Subcutaneous abdominal adipose tissue (tissue), 5 donors: Measurements from ENCODE around the gene FRMD5.
"Not testable (repeated sequence)": the region's sequence is repeated elsewhere in the genome, so short reads cannot be mapped to it uniquely, and the experiment has no call there.

Source experiments
- H3K27ac ChIP-seq: one replicate; pipeline ENCODE4 v1.7.0; 2013; ENCODE audit warnings: low read depth, mild to moderate bottlenecking, inconsistent platforms, low read length, moderate library complexity
- H3K27me3 ChIP-seq, 5 donors: one replicate each; pipeline ENCODE4 v1.7.0; 2013; ENCODE audit warnings: low read length in 5 of 5, inconsistent platforms in 1 of 5; ENCODE audit not compliant: control insufficient read depth in 5 of 5, insufficient read depth in 4 of 5
- H3K36me3 ChIP-seq, 5 donors: one replicate each; pipeline ENCODE4 v1.7.0; 2013; ENCODE audit warnings: low read length in 5 of 5; ENCODE audit not compliant: control insufficient read depth in 5 of 5, insufficient read depth in 5 of 5
- H3K4me1 ChIP-seq, 5 donors: one replicate each; pipeline ENCODE4 v1.7.0; 2013; ENCODE audit warnings: low read length in 5 of 5, mild to moderate bottlenecking in 3 of 5, moderate library complexity in 1 of 5; ENCODE audit not compliant: control insufficient read depth in 5 of 5, insufficient read depth in 5 of 5
- H3K4me3 ChIP-seq, 5 donors: one replicate each; pipeline ENCODE4 v1.7.0; 2013; ENCODE audit warnings: low read length in 5 of 5, low read depth in 1 of 5
- H3K9ac ChIP-seq, 5 donors: one replicate each; pipeline ENCODE4 v1.7.0; 2013; ENCODE audit warnings: low read length in 5 of 5, mild to moderate bottlenecking in 4 of 5, moderate library complexity in 3 of 5
- H3K9me3 ChIP-seq, 5 donors: one replicate each; pipeline ENCODE4 v1.7.0; 2013; ENCODE audit warnings: low read length in 5 of 5; ENCODE audit not compliant: control insufficient read depth in 5 of 5
- donor health status: healthy.
- donor health status: healthy.
- donor health status: healthy.
- donor health status: healthy.
- donor health status: healthy.

FRMD5 gene

DNA sequence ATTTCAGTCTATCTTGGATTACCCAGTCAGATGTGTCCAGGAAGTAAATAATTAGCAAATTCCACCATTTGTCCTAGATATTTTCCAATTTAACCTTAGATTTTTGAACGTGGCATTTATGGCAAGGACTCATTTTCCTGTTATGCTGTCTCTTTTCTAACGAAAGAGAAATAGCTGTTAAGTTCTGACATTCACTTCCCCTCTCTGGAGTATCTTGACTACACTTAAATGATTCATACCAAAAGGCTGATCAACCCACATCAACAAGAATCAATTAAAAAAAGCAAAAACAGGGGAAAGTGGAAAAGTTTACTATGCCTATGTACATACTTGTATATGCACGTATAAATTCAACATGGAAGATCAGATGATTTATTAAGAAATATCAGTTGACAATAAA is 149.9 kb downstream of the FRMD5 start:
- Histone ChIP-seq H3K9ac (no peak overlapping the region), H3K9me3 (no peaks in the 10 kb centered on the region), H3K4me1 (peaks cover 0 to 3% (median 0%) of the 10 kb centered on the region in 5 donors), H3K4me3 (no peak overlapping the region), H3K36me3 (no peaks in the 10 kb centered on the region), H3K27ac (no peak overlapping the region), H3K27me3 (no peaks in the 10 kb centered on the region)

DNA sequence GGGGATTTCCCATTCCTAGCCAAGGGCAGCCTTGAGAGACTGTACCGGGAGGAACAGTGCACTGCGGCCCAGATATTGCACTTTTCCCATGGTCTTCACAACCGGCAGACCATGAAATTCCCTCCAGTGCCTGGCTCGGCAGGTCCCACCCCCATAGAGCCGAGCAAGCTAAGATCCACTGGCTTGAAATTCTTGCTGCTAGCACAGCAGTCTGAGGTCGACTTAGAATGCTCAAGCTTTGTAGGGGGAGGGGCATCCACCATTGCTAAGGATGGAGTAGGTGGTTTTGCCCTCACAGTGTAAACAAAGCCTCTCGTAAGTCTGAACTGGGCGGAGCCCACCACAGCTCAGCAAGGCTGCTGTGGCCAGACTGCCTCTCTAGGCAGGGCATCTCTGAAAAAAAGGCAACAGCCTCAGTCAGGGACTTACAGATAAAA is 156.3 kb downstream of the FRMD5 start:
- H3K4me1 ChIP-seq = peaks cover 0 to 31% (median 13%) of the 10 kb centered on the region in 5 donors
- no peaks in the 10 kb centered on the region for H3K36me3 ChIP-seq
- H3K27me3 ChIP-seq = no peaks in the 10 kb centered on the region
- H3K27ac ChIP-seq = no peak overlapping the region
- H3K4me3 ChIP-seq = no peak overlapping the region
- H3K9me3 ChIP-seq = no peaks in the 10 kb centered on the region
- H3K9ac ChIP-seq = no peak overlapping the region

DNA sequence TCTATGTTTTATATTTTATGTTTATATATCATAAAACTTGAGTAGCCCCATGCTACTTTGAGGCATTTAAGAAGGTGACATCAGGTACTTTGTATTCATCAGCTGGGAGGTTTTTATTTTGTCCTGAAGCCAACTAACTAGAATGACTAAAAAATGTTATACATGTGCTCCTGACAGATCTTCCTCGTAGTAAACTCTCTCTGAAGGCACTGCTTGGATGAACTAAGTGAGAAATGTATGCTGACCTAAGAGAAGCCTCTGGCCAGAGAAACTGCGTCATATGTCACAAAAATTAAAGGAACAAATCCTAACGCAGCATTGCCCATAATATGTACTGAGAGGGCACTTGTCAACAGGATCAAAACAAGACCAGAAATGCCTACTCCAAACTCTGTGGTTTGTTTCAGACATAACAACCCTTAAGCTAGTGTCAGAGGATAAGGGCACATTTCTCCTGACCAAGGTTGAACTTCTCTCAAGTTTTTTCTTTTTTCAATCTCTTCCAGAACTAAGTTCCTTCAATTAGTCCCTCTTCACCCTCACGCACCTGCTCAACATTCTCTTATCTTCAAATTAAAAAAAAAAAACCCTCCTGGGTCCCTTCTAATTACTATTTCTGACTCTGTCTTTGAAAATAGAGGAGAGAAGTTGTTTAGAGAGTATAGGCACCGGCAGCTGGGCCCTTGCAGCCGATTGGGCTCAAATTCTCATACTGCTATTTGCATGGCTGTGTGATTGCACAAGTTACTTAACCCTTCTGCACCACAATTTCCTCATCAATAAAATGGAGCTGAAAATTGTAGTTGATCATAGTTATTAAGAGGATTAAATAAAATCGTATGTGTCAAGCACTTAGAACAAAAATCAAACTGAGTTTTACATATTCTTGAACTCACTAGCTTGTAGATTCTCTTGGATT is 159.0 kb downstream of the FRMD5 start:
- no peaks in the 10 kb centered on the region for H3K36me3 ChIP-seq
- H3K4me3 ChIP-seq = no peak overlapping the region
- H3K27me3 ChIP-seq = no peaks in the 10 kb centered on the region
- H3K4me1 ChIP-seq = peaks cover 0 to 31% (median 13%) of the 10 kb centered on the region in 5 donors
- no peaks in the 10 kb centered on the region for H3K9me3 ChIP-seq
- H3K27ac ChIP-seq = peak overlapping the region; percentile 93
- no peak overlapping the region for H3K9ac ChIP-seq

DNA sequence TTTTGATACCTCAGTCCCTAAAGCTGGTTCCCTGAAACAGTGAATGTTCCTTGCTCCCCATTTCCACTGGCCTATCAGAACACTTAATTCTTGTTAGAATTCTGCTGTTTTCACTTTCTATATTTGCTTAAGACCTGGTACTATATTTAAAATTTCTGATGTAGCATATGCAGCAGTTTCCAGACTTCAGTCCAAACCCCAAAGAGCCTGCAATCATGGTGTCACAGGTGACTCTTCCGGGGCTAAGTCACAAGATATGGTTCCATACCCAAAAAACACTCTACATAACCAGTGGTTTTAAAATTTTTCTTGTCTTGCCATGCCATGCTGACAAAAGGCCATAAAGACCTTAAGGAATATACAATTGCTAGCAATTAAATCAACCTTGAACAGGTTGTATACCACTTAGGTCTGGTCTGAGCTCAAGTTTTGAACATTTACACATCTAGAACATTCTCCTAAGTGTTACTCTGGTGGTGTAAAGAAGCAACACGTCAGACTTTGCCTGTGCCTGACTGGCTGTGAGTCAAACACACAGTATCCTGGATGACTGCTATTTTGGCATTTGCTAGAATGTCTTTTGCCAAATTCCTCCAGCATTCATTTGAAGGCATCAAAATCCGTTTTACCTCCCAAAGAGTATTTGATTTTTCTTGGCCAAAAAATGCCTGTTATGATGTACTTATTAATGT is 160.0 kb downstream of the FRMD5 start:
- Histone ChIP-seq H3K27ac (peak overlapping the region; percentile 93), H3K9ac (peak overlapping the region in 2 of 5 donors; percentile 47 to 73), H3K36me3 (no peaks in the 10 kb centered on the region), H3K27me3 (no peaks in the 10 kb centered on the region), H3K4me1 (peaks cover 0 to 31% (median 13%) of the 10 kb centered on the region in 5 donors), H3K4me3 (no peak overlapping the region), H3K9me3 (no peaks in the 10 kb centered on the region)

DNA sequence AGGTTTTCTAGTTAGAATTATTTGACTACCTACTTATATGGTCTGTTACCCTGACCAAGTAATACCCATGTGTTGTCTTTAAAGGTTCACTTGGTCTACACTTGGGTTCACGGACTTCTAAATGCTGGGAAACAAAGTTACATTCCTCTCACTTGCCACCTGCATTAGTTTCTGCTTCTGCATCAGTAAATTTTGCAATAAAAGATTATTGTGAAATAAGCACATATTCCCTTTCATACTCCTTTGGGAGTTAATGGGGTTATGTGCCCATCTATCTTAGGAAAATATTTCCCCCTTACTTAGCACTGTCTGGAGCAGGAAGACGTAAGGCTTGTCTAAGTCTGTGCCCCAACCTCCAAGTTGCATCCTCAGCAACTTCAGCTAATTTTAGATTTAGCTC is 160.7 kb downstream of the FRMD5 start:
- Histone ChIP-seq H3K9ac (peak overlapping the region in 2 of 5 donors; percentile 47 to 73), H3K36me3 (no peaks in the 10 kb centered on the region), H3K4me1 (peaks cover 0 to 36% (median 16%) of the 10 kb centered on the region in 5 donors), H3K9me3 (no peaks in the 10 kb centered on the region), H3K27me3 (no peaks in the 10 kb centered on the region), H3K27ac (peak overlapping the region; percentile 93), H3K4me3 (no peak overlapping the region)

DNA sequence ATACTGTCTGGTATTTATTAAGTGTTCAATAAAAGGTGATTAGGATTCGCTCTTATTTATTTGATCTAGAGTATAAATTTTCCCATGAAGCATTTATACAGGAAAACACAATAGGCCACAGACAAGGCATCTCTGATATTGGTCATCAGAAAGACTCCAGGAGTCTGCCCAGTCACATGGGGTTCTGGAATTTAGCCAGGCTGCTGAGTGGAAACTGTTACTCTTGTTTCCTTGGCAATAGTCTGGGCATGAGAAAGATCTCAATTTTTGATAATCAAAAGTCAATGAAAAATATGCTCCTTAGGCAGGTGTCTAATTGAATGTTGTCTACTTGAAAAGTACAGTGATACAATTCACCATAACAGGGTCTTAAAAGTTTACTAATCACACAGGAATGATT is 161.2 kb downstream of the FRMD5 start:
- Histone ChIP-seq H3K36me3 (no peaks in the 10 kb centered on the region), H3K4me1 (peaks cover 0 to 39% (median 19%) of the 10 kb centered on the region in 5 donors), H3K27ac (peak overlapping the region; percentile 93)

DNA sequence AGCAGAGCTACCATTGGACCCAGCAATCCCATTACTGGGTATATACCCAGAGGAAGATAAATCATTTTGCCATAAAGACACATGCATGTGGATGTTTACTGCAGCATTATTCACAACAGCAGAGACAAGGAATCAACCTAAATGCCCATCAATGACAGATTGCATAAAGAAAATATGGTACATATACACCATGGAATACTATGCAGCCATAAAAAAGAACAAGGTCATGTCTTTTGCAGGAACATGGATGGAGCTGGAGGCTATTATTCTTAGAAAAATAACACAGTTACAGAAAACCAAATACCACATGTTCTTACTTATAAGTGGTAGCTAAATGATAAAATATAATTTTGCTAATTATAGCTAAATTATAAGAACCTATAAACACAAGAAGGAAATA is 162.3 kb downstream of the FRMD5 start:
- not testable (repeated sequence) for H3K27ac ChIP-seq

More for the DNA sequence above, 161.2 kb downstream of the FRMD5 start:
- H3K27me3 ChIP-seq = no peaks in the 10 kb centered on the region
- H3K4me3 ChIP-seq = no peak overlapping the region
- H3K9ac ChIP-seq = peak overlapping the region in 1 of 5 donors; percentile 73
- H3K9me3 ChIP-seq = no peaks in the 10 kb centered on the region

DNA sequence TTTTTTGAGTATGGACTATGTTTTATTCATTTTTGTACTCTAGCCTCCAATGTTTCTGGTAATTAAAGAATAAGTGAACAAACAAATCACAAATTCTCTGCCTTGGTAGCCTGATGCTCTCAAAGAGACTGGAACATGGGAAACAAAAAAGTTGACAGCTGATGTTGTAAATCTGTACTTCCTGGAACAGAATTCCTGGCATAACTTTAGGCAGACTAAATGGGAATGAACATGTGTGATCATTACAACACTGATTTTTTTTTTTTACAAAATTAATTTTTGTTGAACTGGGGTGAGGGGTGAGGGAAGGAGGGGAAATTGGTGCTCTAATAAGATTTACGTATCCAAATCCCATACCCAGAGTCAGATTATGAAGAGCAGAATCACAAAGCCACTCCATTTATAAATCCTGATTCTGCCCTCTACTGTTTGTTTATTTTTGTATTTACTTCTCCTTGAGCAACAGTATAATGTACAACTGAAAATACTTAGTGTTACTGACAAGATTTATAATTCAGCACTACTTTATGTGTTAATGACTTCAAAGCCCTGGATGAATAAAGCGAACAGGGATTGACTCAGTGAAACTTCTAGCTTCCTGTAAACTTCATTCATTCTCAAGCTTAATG is 165.0 kb downstream of the FRMD5 start:
- Histone ChIP-seq H3K9me3 (no peaks in the 10 kb centered on the region), H3K4me3 (no peak overlapping the region), H3K27me3 (no peaks in the 10 kb centered on the region), H3K36me3 (no peaks in the 10 kb centered on the region), H3K4me1 (peaks cover 0 to 31% (median 13%) of the 10 kb centered on the region in 5 donors), H3K27ac (peak overlapping the region; percentile 37), H3K9ac (peak overlapping the region in 2 of 5 donors; percentile 7 to 13)

More for the DNA sequence above, 162.3 kb downstream of the FRMD5 start:
- not testable (repeated sequence) for H3K9me3 ChIP-seq, H3K27me3 ChIP-seq, H3K9ac ChIP-seq, H3K36me3 ChIP-seq, H3K4me3 ChIP-seq
- peaks cover 0 to 38% (median 16%) of the 10 kb centered on the region in 5 donors for H3K4me1 ChIP-seq

DNA sequence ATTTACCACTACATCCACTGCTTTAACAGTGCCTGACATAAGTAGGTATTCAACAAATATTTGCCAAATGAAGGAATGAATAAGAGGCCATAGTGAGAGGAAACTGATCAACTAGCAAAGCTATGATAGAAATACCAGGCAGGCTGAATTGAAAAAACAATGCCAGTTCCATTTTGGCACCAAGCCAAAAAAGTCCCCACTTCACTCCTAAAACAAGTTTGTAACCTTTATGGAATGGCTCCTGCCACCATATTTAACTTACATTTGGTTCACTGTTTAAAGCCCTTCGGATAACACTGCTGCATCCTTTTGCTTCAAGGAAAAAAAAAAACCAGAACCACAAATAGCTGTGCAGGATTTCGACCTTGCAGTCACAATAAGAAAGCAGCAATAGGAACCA is 166.1 kb downstream of the FRMD5 start:
- Histone ChIP-seq H3K4me1 (peaks cover 0 to 21% (median 6%) of the 10 kb centered on the region in 5 donors), H3K36me3 (no peaks in the 10 kb centered on the region), H3K27ac (peak overlapping the region; percentile 37), H3K9ac (peak overlapping the region in 2 of 5 donors; percentile 17 to 21), H3K9me3 (no peaks in the 10 kb centered on the region), H3K27me3 (no peaks in the 10 kb centered on the region), H3K4me3 (no peak overlapping the region)
